CD14-positive monocyte (primary cell): ENCODE measurements around the gene TSPAN15. TPM values are rescaled to one million over a fixed set of nuclear protein-coding genes. Genes with fewer than 3 reads are reported as not detected.

Experiments used
- DNase-seq, 3 donors: peaks; one replicate each; pipeline ENCODE4 v3.0.0-alpha.2; 2011 to 2022
- H2AFZ ChIP-seq: 2 replicates; pipeline ENCODE4 v1.6.0; 2012; ENCODE audit warnings: mild to moderate bottlenecking, low read depth, low read length, inconsistent platforms; ENCODE audit not compliant: insufficient read depth, poor library complexity, severe bottlenecking
- H3K27ac ChIP-seq, 2 donors: 1 replicate in 1 of 2; 2 replicates in 1 of 2; pipeline ENCODE4 v1.5.1; 2012 to 2013; ENCODE audit warnings: low read length in 2 of 2, control low read depth in 1 of 2, inconsistent platforms in 1 of 2, low read depth in 1 of 2, mild to moderate bottlenecking in 1 of 2
- H3K27me3 ChIP-seq, 2 donors: one replicate each; pipeline versions ENCODE4 v1.6.0 to v1.6.1; 2011 to 2013; ENCODE audit warnings: low read length in 2 of 2; ENCODE audit not compliant: control insufficient read depth in 2 of 2, insufficient read depth in 2 of 2
- H3K36me3 ChIP-seq, 2 donors: replicated peaks in 1 of 2; 1 replicate in 1 of 2; 2 replicates in 1 of 2; pipeline versions ENCODE4 v1.5.1 to v1.6.1; 2012 to 2013; ENCODE audit warnings: low read length in 2 of 2, control low read depth in 1 of 2, inconsistent platforms in 1 of 2, mild to moderate bottlenecking in 1 of 2; ENCODE audit not compliant: insufficient read depth in 2 of 2, control insufficient read depth in 1 of 2
- H3K4me1 ChIP-seq, 2 donors: 1 replicate in 1 of 2; 2 replicates in 1 of 2; pipeline versions ENCODE4 v1.5.1 to v1.6.1; 2012 to 2013; ENCODE audit warnings: low read length in 2 of 2, control low read depth in 1 of 2, inconsistent platforms in 1 of 2, mild to moderate bottlenecking in 1 of 2, moderate library complexity in 1 of 2; ENCODE audit not compliant: insufficient read depth in 2 of 2, control insufficient read depth in 1 of 2
- H3K4me2 ChIP-seq: replicated peaks from 2 replicates; pipeline ENCODE3; 2012; ENCODE audit warnings: low read length, moderate library complexity, mild to moderate bottlenecking; ENCODE audit not compliant: poor library complexity, severe bottlenecking; ENCODE audit errors: extremely low read depth
- H3K4me3 ChIP-seq, 3 experiments: fragments of 200-600 bp in 1 of 3; sonication (generic) in 1 of 3; replicated peaks in 1 of 3; 1 replicate in 2 of 3; 2 replicates in 1 of 3; pipeline ENCODE4 v1.5.1; 2011 to 2013; ENCODE audit warnings: low read length in 3 of 3, mild to moderate bottlenecking in 3 of 3, control low read depth in 2 of 3, low read depth in 2 of 3, inconsistent platforms in 1 of 3, moderate library complexity in 1 of 3
- H3K79me2 ChIP-seq: 2 replicates; pipeline ENCODE4 v1.6.0; 2012; ENCODE audit warnings: mild to moderate bottlenecking, control low read depth, inconsistent platforms, low read length, moderate library complexity; ENCODE audit not compliant: insufficient read depth
- H3K9ac ChIP-seq: 2 replicates; pipeline ENCODE4 v1.6.0; 2017; ENCODE audit warnings: low read length, mild to moderate bottlenecking; ENCODE audit not compliant: insufficient read depth, poor library complexity, severe bottlenecking
- H3K9me3 ChIP-seq, 2 donors: replicated peaks in 1 of 2; 1 replicate in 1 of 2; 2 replicates in 1 of 2; pipeline versions ENCODE4 v1.5.1 to v1.6.1; 2012 to 2013; ENCODE audit warnings: low read length in 2 of 2, control low read depth in 1 of 2; ENCODE audit not compliant: control insufficient read depth in 1 of 2, insufficient read depth in 1 of 2
- H4K20me1 ChIP-seq: 2 replicates; pipeline ENCODE4 v1.6.0; 2012; ENCODE audit warnings: mild to moderate bottlenecking, low read length, control low read depth, moderate library complexity; ENCODE audit not compliant: insufficient read depth
- H3K27ac Mint-ChIP-seq, 7 donors: one replicate each; pipeline ENCODE4 v1.8.0; 2020; ENCODE audit warnings: mild to moderate bottlenecking in 7 of 7, mixed read lengths in 7 of 7, moderate library complexity in 6 of 7, inconsistent platforms in 2 of 7
- H3K27me3 Mint-ChIP-seq, 3 donors: one replicate each; pipeline ENCODE4 v1.8.0; 2021 to 2022; ENCODE audit warnings: low read depth in 3 of 3, mild to moderate bottlenecking in 3 of 3, mixed read lengths in 3 of 3, moderate library complexity in 3 of 3, inconsistent platforms in 1 of 3
- H3K36me3 Mint-ChIP-seq, 2 donors: one replicate each; pipeline ENCODE4 v1.8.0; 2020; ENCODE audit warnings: mixed read lengths in 2 of 2, inconsistent platforms in 1 of 2, mild to moderate bottlenecking in 1 of 2
- H3K4me1 Mint-ChIP-seq: one replicate; pipeline ENCODE4 v1.8.0; 2020; ENCODE audit warnings: mild to moderate bottlenecking, mixed read lengths
- H3K4me3 Mint-ChIP-seq, 2 donors: one replicate each; pipeline ENCODE4 v1.8.0; 2020; ENCODE audit warnings: mild to moderate bottlenecking in 2 of 2, mixed read lengths in 2 of 2, moderate library complexity in 1 of 2
- H3K9me3 Mint-ChIP-seq, 7 donors: one replicate each; pipeline ENCODE4 v1.8.0; 2020 to 2022; ENCODE audit warnings: mixed read lengths in 7 of 7, mild to moderate bottlenecking in 6 of 7, moderate library complexity in 6 of 7, inconsistent platforms in 2 of 7
- WGBS: methylation state at CpG from one replicate; pipeline ENCODE4 v1.1.5; 2013; ENCODE audit warnings: missing lambda C conversion rate; ENCODE audit not compliant: insufficient coverage; 5-methylcytosine and 5-hydroxymethylcytosine counted together
- intact Hi-C, 2 donors: fragments of 100-400 bp; cut with micrococcal nuclease; formaldehyde crosslinking; loops; one replicate each; pipeline versions ENCODE4 v1.15.0 to v1.15.1; 2023
- polyA plus RNA-seq, 3 donors: library from polyadenylated mRNA; depleted of rRNA in 1 of 3; unstranded in 2 of 3; stranded (reverse) in 1 of 3; fragments of 300-500 nt in 2 of 3; fragments of >200 nt in 1 of 3; fragmentation: Illumina TruSeq in 2 of 3; gene quantifications; 1 replicate in 2 of 3; 2 replicates in 1 of 3; pipeline ENCODE4 v1.2.3, GENCODE V29; 2012 to 2021
- TF ChIP-seq, protein P1 (sequence below): fragments of 200-600 bp; IDR thresholded peaks from one replicate; pipeline ENCODE4 v1.8.0; 2022; ENCODE audit warnings: antibody characterized with exemption, mild to moderate bottlenecking

TSPAN15 gene
- polyA plus RNA-seq, 3 donors: 0.22 to 0.39 TPM; not detected in 1

DNA sequence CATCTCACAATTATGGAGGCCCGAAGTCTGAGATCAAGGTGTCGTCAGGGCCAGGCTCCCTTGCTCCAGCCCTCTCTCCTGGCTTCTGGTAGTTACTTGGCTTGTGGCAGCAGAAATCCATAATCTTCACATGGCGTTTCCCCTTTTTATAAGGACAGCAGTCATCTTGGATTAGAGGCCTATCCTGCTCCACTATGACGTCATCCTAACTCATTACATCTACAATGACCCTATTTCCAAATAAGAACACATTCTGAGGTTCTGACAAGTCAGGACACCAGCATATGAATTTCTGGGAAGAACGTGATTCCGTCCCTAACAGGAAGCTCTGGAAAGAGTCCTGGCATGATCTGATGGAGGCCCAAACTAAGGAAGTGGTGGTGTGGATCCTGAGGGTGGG, 86.2 kb downstream of the TSPAN15 start:
- H3K27ac Mint-ChIP-seq: no peak overlapping the region
- no peak overlapping the region for H2AFZ ChIP-seq
- no peak overlapping the region for H3K4me3 Mint-ChIP-seq
- WGBS: 97% methylated on average over 6 of the region's 6 CpGs
- H3K9me3 ChIP-seq: peaks cover 21 to 22% of the 10 kb centered on the region in 2 donors
- H3K27me3 Mint-ChIP-seq: peaks cover 4 to 7% (median 5%) of the 10 kb centered on the region in 3 donors
- no peak overlapping the region for H3K4me2 ChIP-seq
- intact Hi-C loops: no loop called here
- no peak overlapping the region for H3K4me3 ChIP-seq
- no peak overlapping the region for H3K27ac ChIP-seq
- H3K27me3 ChIP-seq: peaks cover 0 to 3% of the 10 kb centered on the region in 2 donors
- H3K9me3 Mint-ChIP-seq: peaks cover 15 to 38% (median 34%) of the 10 kb centered on the region in 7 donors
- no peaks in the 10 kb centered on the region for H4K20me1 ChIP-seq
- H3K79me2 ChIP-seq: no peaks in the 10 kb centered on the region
- no peaks in the 10 kb centered on the region for H3K4me1 ChIP-seq
- H3K4me1 Mint-ChIP-seq: no peaks in the 10 kb centered on the region
- H3K36me3 Mint-ChIP-seq: no peaks in the 10 kb centered on the region
- TF ChIP-seq, protein P1, sequence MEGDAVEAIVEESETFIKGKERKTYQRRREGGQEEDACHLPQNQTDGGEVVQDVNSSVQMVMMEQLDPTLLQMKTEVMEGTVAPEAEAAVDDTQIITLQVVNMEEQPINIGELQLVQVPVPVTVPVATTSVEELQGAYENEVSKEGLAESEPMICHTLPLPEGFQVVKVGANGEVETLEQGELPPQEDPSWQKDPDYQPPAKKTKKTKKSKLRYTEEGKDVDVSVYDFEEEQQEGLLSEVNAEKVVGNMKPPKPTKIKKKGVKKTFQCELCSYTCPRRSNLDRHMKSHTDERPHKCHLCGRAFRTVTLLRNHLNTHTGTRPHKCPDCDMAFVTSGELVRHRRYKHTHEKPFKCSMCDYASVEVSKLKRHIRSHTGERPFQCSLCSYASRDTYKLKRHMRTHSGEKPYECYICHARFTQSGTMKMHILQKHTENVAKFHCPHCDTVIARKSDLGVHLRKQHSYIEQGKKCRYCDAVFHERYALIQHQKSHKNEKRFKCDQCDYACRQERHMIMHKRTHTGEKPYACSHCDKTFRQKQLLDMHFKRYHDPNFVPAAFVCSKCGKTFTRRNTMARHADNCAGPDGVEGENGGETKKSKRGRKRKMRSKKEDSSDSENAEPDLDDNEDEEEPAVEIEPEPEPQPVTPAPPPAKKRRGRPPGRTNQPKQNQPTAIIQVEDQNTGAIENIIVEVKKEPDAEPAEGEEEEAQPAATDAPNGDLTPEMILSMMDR: no peak
- H3K9ac ChIP-seq: no peak overlapping the region
- no peak for DNase-seq
- H3K36me3 ChIP-seq: no peaks in the 10 kb centered on the region

DNA sequence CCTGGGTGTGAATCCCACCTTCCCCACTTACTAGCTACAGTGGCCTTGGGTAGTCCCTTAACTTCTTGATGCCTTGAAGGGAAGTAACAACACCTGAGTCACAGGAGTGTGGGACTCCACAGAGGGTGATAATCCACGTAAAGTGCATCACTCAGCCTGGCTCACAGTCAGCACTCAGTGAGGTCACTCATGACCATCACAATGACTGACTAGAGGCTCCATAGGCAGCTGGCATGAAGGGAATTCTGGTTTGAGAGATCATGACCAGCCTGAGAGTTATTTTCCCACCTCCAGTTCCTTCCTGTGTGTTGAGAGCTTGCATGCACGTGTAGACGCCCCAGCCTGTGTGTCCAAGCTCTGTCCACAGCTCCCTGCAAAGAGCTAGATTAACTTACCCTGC, 87.2 kb downstream of the TSPAN15 start:
- Histone ChIP-seq H3K79me2 (no peaks in the 10 kb centered on the region), H3K9me3 (peaks cover 21 to 22% of the 10 kb centered on the region in 2 donors), H3K4me1 (no peaks in the 10 kb centered on the region), H3K27ac (no peak overlapping the region), H3K27me3 (peaks cover 0 to 2% of the 10 kb centered on the region in 2 donors), H3K4me3 (no peak overlapping the region), H3K9ac (no peak overlapping the region), H2AFZ (no peak overlapping the region), H4K20me1 (no peaks in the 10 kb centered on the region), H3K36me3 (no peaks in the 10 kb centered on the region), H3K4me2 (no peak overlapping the region)
- intact Hi-C loops: no loop called here
- no peak overlapping the region for H3K27ac Mint-ChIP-seq
- TF ChIP-seq, protein P1: no peak
- 100% methylated on average over 1 of the region's 3 CpGs for WGBS
- no peaks in the 10 kb centered on the region for H3K4me1 Mint-ChIP-seq
- H3K9me3 Mint-ChIP-seq: peaks cover 15 to 39% (median 34%) of the 10 kb centered on the region in 7 donors
- H3K36me3 Mint-ChIP-seq: no peaks in the 10 kb centered on the region
- H3K4me3 Mint-ChIP-seq: no peak overlapping the region
- DNase-seq: no peak
- peaks cover 0 to 6% (median 4%) of the 10 kb centered on the region in 3 donors for H3K27me3 Mint-ChIP-seq
